Progenitor cell of endocrine pancreas (in vitro differentiated cells): Measurements from ENCODE around the gene SMIM36. TPM values are rescaled to one million over a fixed set of nuclear protein-coding genes. Genes with fewer than 3 reads are reported as not detected.
"Not testable (repeated sequence)": the region's sequence is repeated elsewhere in the genome, so short reads cannot be mapped to it uniquely, and the experiment has no call there.

ENCODE experiments used
- DNase-seq: peaks from one replicate; pipeline ENCODE4 v3.0.0; 2021; ENCODE audit warnings: low spot score; ENCODE audit not compliant: unreplicated experiment
- H3K27ac Mint-ChIP-seq: 2 replicates; pipeline ENCODE4 v1.8.0; 2021; ENCODE audit warnings: mild to moderate bottlenecking, moderate library complexity, mixed read lengths
- H3K27me3 Mint-ChIP-seq: 2 replicates; pipeline ENCODE4 v1.8.0; 2021; ENCODE audit warnings: mixed read lengths
- H3K36me3 Mint-ChIP-seq: 2 replicates; pipeline ENCODE4 v1.8.0; 2022; ENCODE audit warnings: mixed read lengths; ENCODE audit not compliant: insufficient read depth
- H3K4me1 Mint-ChIP-seq: 2 replicates; pipeline ENCODE4 v1.8.0; 2021; ENCODE audit warnings: low read depth, mixed read lengths
- H3K4me3 Mint-ChIP-seq: 2 replicates; pipeline ENCODE4 v1.8.0; 2021; ENCODE audit warnings: low read depth, mild to moderate bottlenecking, moderate library complexity, mixed read lengths
- H3K9me3 Mint-ChIP-seq: 2 replicates; pipeline ENCODE4 v1.8.0; 2021; ENCODE audit warnings: low read depth, mixed read lengths
- CTCF ChIP-seq: fragments of 200-600 bp; sonication (generic); IDR thresholded peaks from one replicate; pipeline ENCODE4 v1.5.0; 2021; ENCODE audit warnings: antibody characterized with exemption, mild to moderate bottlenecking; ENCODE audit not compliant: unreplicated experiment
- total RNA-seq: library from RNA; stranded (reverse); gene quantifications from 2 replicates; pipeline ENCODE4 v1.2.1, GENCODE V29; 2021

SMIM36 gene
- total RNA-seq, 1 donor from 2014 or later, result not detected

GRCh38 chr17:55478971-55479370 lies 32.3 kb downstream of the SMIM36 start:
- no peak for DNase-seq
- H3K36me3 Mint-ChIP-seq, result no peaks in the 10 kb centered on the region
- no peak for TF ChIP-seq CTCF
- H3K27me3 Mint-ChIP-seq, result peaks cover 6% of the 10 kb centered on the region
- H3K27ac Mint-ChIP-seq, result no peak overlapping the region
- no peak overlapping the region for H3K4me3 Mint-ChIP-seq
- H3K9me3 Mint-ChIP-seq, result no peaks in the 10 kb centered on the region
- H3K4me1 Mint-ChIP-seq, result no peaks in the 10 kb centered on the region

- no peaks in the 10 kb centered on the region for H3K4me1 Mint-ChIP-seq
- no peak for DNase-seq
- no peak overlapping the region for H3K4me3 Mint-ChIP-seq
- H3K27ac Mint-ChIP-seq, result no peak overlapping the region
- H3K27me3 Mint-ChIP-seq, result no peaks in the 10 kb centered on the region
- TF ChIP-seq CTCF, result no peak
- no peaks in the 10 kb centered on the region for H3K36me3 Mint-ChIP-seq
- peaks cover 11% of the 10 kb centered on the region for H3K9me3 Mint-ChIP-seq
Measured at GRCh38 chr17:55466671-55467070, 44.6 kb downstream of the SMIM36 start.

GRCh38 chr17:55465771-55466170 lies 45.5 kb downstream of the SMIM36 start:
- not testable (repeated sequence) for DNase-seq, H3K4me1 Mint-ChIP-seq, H3K27ac Mint-ChIP-seq, H3K4me3 Mint-ChIP-seq, H3K27me3 Mint-ChIP-seq, H3K36me3 Mint-ChIP-seq
- peaks cover 11% of the 10 kb centered on the region for H3K9me3 Mint-ChIP-seq

GRCh38 chr17:55463600-55463999 lies 47.7 kb downstream of the SMIM36 start:
- Mint-ChIP-seq H3K4me3 (no peak overlapping the region), H3K36me3 (no peaks in the 10 kb centered on the region), H3K9me3 (peaks cover 9% of the 10 kb centered on the region), H3K27ac (no peak overlapping the region), H3K27me3 (no peaks in the 10 kb centered on the region), H3K4me1 (no peaks in the 10 kb centered on the region)
- no peak for DNase-seq
- TF ChIP-seq CTCF, result no peak

- no peak for DNase-seq
- H3K27ac Mint-ChIP-seq, result no peak overlapping the region
- no peaks in the 10 kb centered on the region for H3K4me1 Mint-ChIP-seq
- H3K4me3 Mint-ChIP-seq, result no peak overlapping the region
- H3K9me3 Mint-ChIP-seq, result peaks cover under 1% of the 10 kb centered on the region
- TF ChIP-seq CTCF, result no peak
- H3K36me3 Mint-ChIP-seq, result no peaks in the 10 kb centered on the region
- no peaks in the 10 kb centered on the region for H3K27me3 Mint-ChIP-seq
Measured at GRCh38 chr17:55462711-55463110, 48.5 kb downstream of the SMIM36 start.

- no peak overlapping the region for H3K27ac Mint-ChIP-seq
- H3K9me3 Mint-ChIP-seq, result no peaks in the 10 kb centered on the region
- DNase-seq, result no peak
- no peaks in the 10 kb centered on the region for H3K4me1 Mint-ChIP-seq
- H3K27me3 Mint-ChIP-seq, result no peaks in the 10 kb centered on the region
- no peaks in the 10 kb centered on the region for H3K36me3 Mint-ChIP-seq
- no peak overlapping the region for H3K4me3 Mint-ChIP-seq
- no peak for TF ChIP-seq CTCF
Measured at GRCh38 chr17:55462234-55462633, 49.0 kb downstream of the SMIM36 start.
